HG03457 (cell line): ENCODE measurements around the gene DGCR8.
"Not testable (repeated sequence)": the region's sequence is repeated elsewhere in the genome, so short reads cannot be mapped to it uniquely, and the experiment has no call there.

ENCODE experiments used
- ATAC-seq: cut with Tn5 transposase; IDR thresholded peaks from one replicate; pipeline ENCODE4 v1.9.1; 2021; ENCODE audit warnings: moderate number of reproducible peaks; ENCODE audit not compliant: unreplicated experiment

The DGCR8 gene

GRCh38 chr22:20149257-20150250, 69.5 kb downstream of the DGCR8 start:
- ATAC-seq, result no peak

GRCh38 chr22:20150381-20151275, 70.6 kb downstream of the DGCR8 start, which contains the start of gene CCDC188:
TSS of gene CCDC188 (minus strand) at chr22:20151055. CDS start at chr22:20150986, 69 bp downstream.
- ATAC-seq, result no peak

- no peak for ATAC-seq
These were observed 71.2 kb downstream of the DGCR8 start for GRCh38 chr22:20151276-20151588.

DNA sequence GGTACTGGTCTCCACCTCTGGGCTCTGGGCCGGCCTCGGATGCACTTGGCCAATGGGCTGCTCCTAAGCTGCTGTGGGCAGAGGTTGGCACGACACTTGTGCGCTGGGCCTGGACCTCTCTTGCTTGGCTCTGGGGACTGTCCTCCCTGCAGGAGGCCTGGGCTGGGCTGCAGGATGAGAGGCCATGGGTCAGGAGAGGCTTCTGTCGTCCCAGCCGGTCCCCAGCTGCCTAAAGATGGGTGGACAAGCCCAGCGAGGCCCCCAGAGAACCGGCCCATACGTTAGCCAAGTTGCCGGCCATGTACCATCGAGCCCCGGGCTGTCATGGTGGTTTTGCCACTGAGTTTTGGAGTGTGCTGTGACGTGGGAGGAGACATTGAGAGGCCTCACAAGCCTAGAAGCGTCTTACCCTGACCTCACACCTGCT, 72.4 kb downstream of the DGCR8 start:
- ATAC-seq, result no peak

GRCh38 chr22:20153945-20154344, 73.9 kb downstream of the DGCR8 start:
- no peak for ATAC-seq

DNA sequence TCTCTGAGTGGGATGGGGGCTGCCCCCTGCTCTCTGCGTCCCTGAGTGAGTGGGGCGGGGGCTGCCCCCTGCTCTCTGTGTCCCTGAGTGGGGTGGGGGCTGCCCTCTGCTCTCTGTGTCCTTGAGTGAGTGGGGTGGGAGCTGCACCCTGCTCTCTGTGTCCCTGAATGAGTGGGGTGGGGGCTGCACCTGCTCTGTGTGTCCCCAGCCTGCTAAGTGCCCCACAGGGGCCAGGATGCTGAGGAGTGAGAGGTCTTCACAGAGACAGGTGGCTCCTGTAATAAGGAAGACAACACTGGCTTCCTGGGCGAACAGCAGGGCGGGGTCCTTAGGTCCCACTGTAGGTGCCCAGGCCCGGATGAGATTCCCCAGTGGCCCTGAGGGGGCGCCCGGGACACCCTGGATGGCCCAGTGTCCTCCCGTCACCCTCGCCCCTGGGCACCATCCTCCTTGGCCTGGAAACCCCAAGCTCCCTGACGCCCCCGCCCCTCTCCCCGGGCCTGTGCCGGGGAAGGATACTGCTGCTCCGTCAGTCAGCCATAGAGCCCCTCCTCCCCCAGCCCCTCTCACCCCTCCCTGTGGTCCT, 74.7 kb downstream of the DGCR8 start:
- ATAC-seq, result no peak

- ATAC-seq, result no peak
These were observed 75.4 kb downstream of the DGCR8 start for GRCh38 chr22:20155330-20156041.

GRCh38 chr22:20156042-20156389, 76.0 kb downstream of the DGCR8 start:
- ATAC-seq, result no peak

GRCh38 chr22:20156611-20157429, 76.8 kb downstream of the DGCR8 start:
- ATAC-seq, result no peak

DNA sequence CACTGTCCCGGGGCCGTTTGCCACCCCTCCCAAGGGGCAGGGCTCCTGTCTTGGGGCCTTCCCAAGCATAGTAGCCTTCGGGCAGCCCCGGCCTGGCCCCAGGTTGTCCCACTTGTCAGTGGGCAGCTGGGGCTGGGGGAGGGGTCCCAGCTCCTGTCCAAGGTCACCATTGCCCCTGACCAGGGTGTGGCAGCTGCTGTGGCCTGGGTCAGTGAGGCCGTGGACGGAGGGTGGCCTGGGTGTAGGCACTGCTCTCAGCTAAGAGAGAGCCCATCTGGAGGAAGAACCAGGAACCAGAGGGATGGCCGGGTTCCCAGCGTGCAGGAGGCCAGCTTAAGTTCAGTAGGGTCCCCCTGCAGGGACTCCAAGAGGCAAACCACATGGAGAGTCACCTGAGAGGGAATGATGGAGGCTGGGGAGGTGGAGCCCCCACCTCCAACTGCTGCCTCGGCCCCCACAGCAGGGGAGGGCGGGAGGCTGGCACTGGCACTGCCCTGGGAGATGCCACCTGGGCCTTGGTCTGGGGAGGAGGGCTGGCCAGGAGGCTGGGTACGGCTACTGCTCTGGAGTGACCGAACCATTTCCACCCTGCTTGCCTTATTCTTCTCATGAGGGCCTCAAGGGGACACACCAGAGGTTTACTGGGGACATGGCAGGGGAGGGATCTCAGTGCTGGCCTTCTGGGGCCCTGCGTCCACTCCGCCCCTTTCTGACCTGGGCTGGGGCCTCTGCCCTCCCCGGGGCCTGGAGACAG, 77.6 kb downstream of the DGCR8 start:
- ATAC-seq, result no peak

- no peak for ATAC-seq
These were observed 78.5 kb downstream of the DGCR8 start for GRCh38 chr22:20158391-20159036.

- no peak for ATAC-seq
These were observed 79.0 kb downstream of the DGCR8 start for GRCh38 chr22:20159076-20159475.

DNA sequence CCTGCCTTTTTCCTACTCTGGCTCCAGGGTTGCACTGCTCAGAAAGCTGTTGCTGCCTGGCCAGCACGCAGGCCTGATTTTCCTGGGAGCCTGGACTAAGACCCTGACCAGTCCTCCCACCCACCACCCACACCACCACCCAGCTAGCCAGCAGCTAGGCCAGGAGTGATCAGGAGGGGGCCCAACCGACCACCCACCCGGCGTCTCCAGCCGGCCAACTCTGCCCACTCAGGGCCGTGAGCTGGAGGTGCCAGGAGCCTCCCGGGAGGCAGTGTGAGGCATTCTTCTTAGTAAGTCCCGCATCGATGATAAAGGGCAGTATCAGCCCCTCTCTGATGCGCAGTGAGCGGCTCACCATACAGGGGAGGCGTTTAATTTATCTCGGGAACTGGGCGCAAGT, 79.5 kb downstream of the DGCR8 start:
- not testable (repeated sequence) for ATAC-seq

- ATAC-seq, result no peak
These were observed 80.0 kb downstream of the DGCR8 start for GRCh38 chr22:20160041-20160440.
